Measurements from ENCODE around the gene CLDN25. TPM values are rescaled to one million over a fixed set of nuclear protein-coding genes. Genes with fewer than 3 reads are reported as not detected.

CLDN25 gene
- not detected in 2 replicates for total RNA-seq

GRCh38 chr11:113779496-113779895 is at the start of gene CLDN25:
TSS of gene CLDN25 (plus strand) at chr11:113779796. CDS start at chr11:113779796, 0 bp downstream.

DNA sequence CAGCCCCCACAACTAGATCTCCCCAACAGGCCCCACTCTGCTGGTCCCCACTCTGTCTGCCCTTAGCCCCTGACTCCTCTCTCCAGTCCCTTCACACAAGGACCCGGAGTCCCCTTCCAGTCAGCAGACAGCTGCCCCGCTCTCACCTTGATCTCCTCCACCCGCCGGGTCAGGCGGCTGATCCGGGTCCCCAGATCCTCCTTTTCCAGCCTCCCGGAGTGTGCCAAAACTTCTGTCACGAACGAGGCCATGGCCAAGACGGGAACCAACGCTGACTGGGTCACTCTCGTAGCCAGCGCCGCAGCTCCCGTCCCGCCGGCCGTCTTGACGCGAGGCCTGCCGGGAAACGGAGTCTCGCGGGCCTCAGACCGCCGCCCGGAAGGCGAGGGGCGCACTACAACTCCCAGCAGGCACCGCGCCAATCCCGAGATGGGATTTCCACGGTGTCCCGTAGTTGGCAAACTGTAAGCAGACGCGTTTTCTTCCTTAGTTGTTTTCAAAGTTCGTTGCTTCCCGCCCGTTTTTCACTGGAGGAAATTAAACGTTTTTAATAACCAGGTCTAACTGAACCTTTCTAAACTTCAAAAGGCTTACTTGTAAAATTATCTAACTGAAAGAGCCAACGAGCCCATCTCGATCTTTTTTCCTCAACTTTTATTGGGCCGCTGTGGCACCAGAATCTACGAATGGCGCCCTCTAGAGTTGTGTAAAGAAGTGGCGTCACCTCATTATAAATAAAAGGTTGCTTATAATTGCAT is 6.0 kb upstream of the CLDN25 start, which contains the start of gene ZW10:
Gene ZW10 (minus strand): TSS at position 277 of the 758 bp plus-strand sequence. CDS start 26 bp downstream, at position 251.

Other genes with a start within 250 kb of the CLDN25 start
- not detected in 2 replicates for gene TMPRSS5, start 73.5 kb upstream of the CLDN25 start, total RNA-seq
- 25.3 and 28.1 TPM in 2 replicates for gene ZW10, start 6.1 kb upstream of the CLDN25 start, total RNA-seq
- 35.7 and 47.1 TPM in 2 replicates for gene USP28, start 95.8 kb downstream of the CLDN25 start, total RNA-seq
- not detected in 2 replicates for gene HTR3B, start 125.0 kb downstream of the CLDN25 start, total RNA-seq
- not detected in 2 replicates for gene HTR3A, start 195.3 kb downstream of the CLDN25 start, total RNA-seq

Measured in epithelial cell of umbilical artery (primary cell).